Heart left ventricle (tissue), 13 donors: ENCODE measurements around the gene UGT1A6.

Experiments used
- POLR2A ChIP-seq, 2 donors: fragments of 450-650 bp; IDR thresholded peaks; one replicate each; pipeline ENCODE4 v1.6.1; 2017; ENCODE audit warnings: antibody characterized with exemption in 2 of 2, mild to moderate bottlenecking in 2 of 2, moderate library complexity in 2 of 2
- TF ChIP-seq, protein P1 (sequence below), 12 donors: fragments of 200-600 bp; sonication (generic) in 4 of 12; IDR thresholded peaks; one replicate each; pipeline versions ENCODE4 v1.5.0 to v1.8.0; 2018 to 2022; ENCODE audit warnings: antibody characterized with exemption in 12 of 12, mild to moderate bottlenecking in 5 of 12
- donor health status: ischemic (EF 13 %, LVEDD 7.1; RV severe dilation, severe dysfunction).
- donor health status: DM: no; HTN: yes; CAD: no.
- donor health status: DM: no; HTN: no; CAD: no.
- donor health status: ischemic (EF 25% LVEDD 6.9; RV normal size, moderate dysfunction).
- donor health status: ischemic (EF 25% LVEDD 5.7; RV mildly dilated, moderate dysfunction).
- donor health status: ischemic (EF 35%, LVEDD 5.7; RV mildly dilated, moderate dysfunction).
- donor health status: nonischemic (EF 11% LVEDD 7.7; RV severe dilation, severe dysfunction).
- donor health status: DM: yes; HTN: yes; CAD: no.
- donor health status: PGD.
- donor health status: ischemic (EF 29% LVEDD 5.4; RV normal size, mild dysfunction).
- donor health status: nonischemic (EF 23%, LVEDD 6.1; RV moderate dilation, normal function).

DNA sequence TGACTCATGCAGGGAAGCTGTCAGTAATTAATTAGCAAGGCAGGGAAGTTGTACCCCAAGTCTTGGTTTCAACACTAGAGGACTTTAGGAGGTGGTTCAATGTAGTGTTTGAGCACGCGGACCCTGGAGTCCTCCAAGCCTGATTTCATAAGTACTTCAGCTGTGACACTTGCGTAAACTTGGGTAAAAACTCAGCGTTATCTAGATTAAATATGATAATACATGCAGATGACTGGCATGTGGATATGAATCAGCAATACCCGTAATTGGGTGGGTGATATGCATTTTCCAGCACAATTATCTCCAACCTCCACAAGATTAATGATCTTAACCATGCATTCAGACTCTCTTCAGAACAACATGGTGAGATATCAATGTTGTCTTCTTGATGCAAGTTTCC is 5.8 kb upstream of the UGT1A6 start:
- TF ChIP-seq, protein P1, sequence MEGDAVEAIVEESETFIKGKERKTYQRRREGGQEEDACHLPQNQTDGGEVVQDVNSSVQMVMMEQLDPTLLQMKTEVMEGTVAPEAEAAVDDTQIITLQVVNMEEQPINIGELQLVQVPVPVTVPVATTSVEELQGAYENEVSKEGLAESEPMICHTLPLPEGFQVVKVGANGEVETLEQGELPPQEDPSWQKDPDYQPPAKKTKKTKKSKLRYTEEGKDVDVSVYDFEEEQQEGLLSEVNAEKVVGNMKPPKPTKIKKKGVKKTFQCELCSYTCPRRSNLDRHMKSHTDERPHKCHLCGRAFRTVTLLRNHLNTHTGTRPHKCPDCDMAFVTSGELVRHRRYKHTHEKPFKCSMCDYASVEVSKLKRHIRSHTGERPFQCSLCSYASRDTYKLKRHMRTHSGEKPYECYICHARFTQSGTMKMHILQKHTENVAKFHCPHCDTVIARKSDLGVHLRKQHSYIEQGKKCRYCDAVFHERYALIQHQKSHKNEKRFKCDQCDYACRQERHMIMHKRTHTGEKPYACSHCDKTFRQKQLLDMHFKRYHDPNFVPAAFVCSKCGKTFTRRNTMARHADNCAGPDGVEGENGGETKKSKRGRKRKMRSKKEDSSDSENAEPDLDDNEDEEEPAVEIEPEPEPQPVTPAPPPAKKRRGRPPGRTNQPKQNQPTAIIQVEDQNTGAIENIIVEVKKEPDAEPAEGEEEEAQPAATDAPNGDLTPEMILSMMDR (IDR thresholded peaks at IDR 0.05), result no peak
- TF ChIP-seq POLR2A (IDR thresholded peaks at IDR 0.05), result no peak
